ENCODE results near the gene SYNPO2L.

The SYNPO2L gene

DNA sequence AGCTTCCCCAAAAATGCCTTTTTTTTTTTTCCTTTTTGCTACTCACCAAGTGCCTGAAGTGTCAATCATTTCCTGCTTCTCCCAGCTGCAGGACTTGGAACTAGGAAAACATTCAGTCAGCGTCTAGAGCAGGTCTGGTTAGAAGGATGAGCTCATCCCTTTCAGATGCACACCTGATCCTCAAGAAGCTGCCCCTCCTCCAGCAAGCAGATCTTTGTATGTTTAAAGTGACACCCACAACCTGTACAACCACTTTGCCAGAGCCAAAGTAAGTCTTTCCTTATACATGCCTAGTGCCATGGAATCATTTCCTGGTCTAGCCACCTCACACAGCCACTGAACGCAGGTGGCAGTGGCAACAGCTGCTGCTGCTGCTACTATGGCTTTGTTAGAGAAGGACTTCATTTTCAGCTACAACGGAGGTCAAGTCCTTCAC lies 54.3 kb downstream of the SYNPO2L start:
- no peak overlapping the region for H3K4me3 Mint-ChIP-seq
- no peak overlapping the region for H3K27ac Mint-ChIP-seq
- no peaks in the 10 kb centered on the region for H3K4me1 Mint-ChIP-seq
- no peaks in the 10 kb centered on the region for H3K27me3 Mint-ChIP-seq
- H3K9me3 Mint-ChIP-seq = no peaks in the 10 kb centered on the region
- H3K36me3 Mint-ChIP-seq = peaks cover 5% of the 10 kb centered on the region
- no peak for ATAC-seq

GRCh38 chr10:73597346-73597745 lies 58.5 kb downstream of the SYNPO2L start:
- Mint-ChIP-seq H3K4me1 (no peaks in the 10 kb centered on the region), H3K36me3 (no peaks in the 10 kb centered on the region), H3K9me3 (no peaks in the 10 kb centered on the region), H3K27me3 (no peaks in the 10 kb centered on the region), H3K27ac (no peak overlapping the region), H3K4me3 (no peak overlapping the region)
- no peak for ATAC-seq
